Neuron (in vitro differentiated cells): ENCODE results near the gene ABCD1.
"Not testable (repeated sequence)": the region's sequence is repeated elsewhere in the genome, so short reads cannot be mapped to it uniquely, and the experiment has no call there.

ENCODE experiments used
- H2AFZ ChIP-seq: one replicate; pipeline ENCODE4 v1.6.1; 2013; ENCODE audit warnings: low read depth, mild to moderate bottlenecking, inconsistent platforms, low read length, moderate library complexity
- H3K27me3 ChIP-seq: one replicate; pipeline ENCODE4 v1.6.1; 2013; ENCODE audit warnings: low read length; ENCODE audit not compliant: insufficient read depth
- H3K36me3 ChIP-seq: one replicate; pipeline ENCODE4 v1.6.1; 2013; ENCODE audit warnings: low read length; ENCODE audit not compliant: insufficient read depth
- H3K4me1 ChIP-seq: one replicate; pipeline ENCODE4 v1.6.1; 2013; ENCODE audit warnings: low read length; ENCODE audit not compliant: insufficient read depth
- H3K4me3 ChIP-seq: 2 replicates; pipeline ENCODE4 v1.5.1; 2013; ENCODE audit warnings: mild to moderate bottlenecking, low read length, moderate library complexity
- H3K9me3 ChIP-seq: one replicate; pipeline ENCODE4 v1.6.1; 2013; ENCODE audit warnings: low read length

ABCD1 gene

GRCh38 chrX:153724252-153725038 is at the start of gene ABCD1, which contains the start of gene BCAP31:
TSS of gene ABCD1 (plus strand) at chrX:153724856. CDS start at chrX:153725267, 411 bp downstream.
TSS of gene BCAP31 (minus strand) at chrX:153724387. CDS start at chrX:153723244, 1,143 bp downstream.
- H3K36me3 ChIP-seq, result peaks cover 9% of the 10 kb centered on the region
- H3K27me3 ChIP-seq, result no peaks in the 10 kb centered on the region
- no peaks in the 10 kb centered on the region for H3K9me3 ChIP-seq
- H2AFZ ChIP-seq, result no peak within 1 kb of the TSS
- peak within 1 kb of the TSS; percentile 49 for H3K4me3 ChIP-seq
- H3K4me1 ChIP-seq, result peaks cover 35% of the 10 kb centered on the region

- H2AFZ ChIP-seq, result no peak overlapping the region
- H3K4me3 ChIP-seq, result no peak overlapping the region
- H3K36me3 ChIP-seq, result no peaks in the 10 kb centered on the region
- H3K9me3 ChIP-seq, result peaks cover 2% of the 10 kb centered on the region
- H3K4me1 ChIP-seq, result peaks cover 19% of the 10 kb centered on the region
- H3K27me3 ChIP-seq, result no peaks in the 10 kb centered on the region
Measured at GRCh38 chrX:153681175-153681574, 43.5 kb upstream of the ABCD1 start.

- not testable (repeated sequence) for H2AFZ ChIP-seq, H3K4me3 ChIP-seq, H3K9me3 ChIP-seq, H3K27me3 ChIP-seq, H3K36me3 ChIP-seq
- H3K4me1 ChIP-seq, result peaks cover 27% of the 10 kb centered on the region
Measured at GRCh38 chrX:153683486-153683885, 41.2 kb upstream of the ABCD1 start.

GRCh38 chrX:153684467-153685155 is 40.0 kb upstream of the ABCD1 start:
- no peaks in the 10 kb centered on the region for H3K27me3 ChIP-seq
- H2AFZ ChIP-seq, result no peak overlapping the region
- H3K4me3 ChIP-seq, result peak overlapping the region; percentile 52
- peaks cover 28% of the 10 kb centered on the region for H3K4me1 ChIP-seq
- peaks cover 2% of the 10 kb centered on the region for H3K9me3 ChIP-seq
- H3K36me3 ChIP-seq, result no peaks in the 10 kb centered on the region

GRCh38 chrX:153685156-153685536 is 39.5 kb upstream of the ABCD1 start:
- H3K9me3 ChIP-seq, result peaks cover 1% of the 10 kb centered on the region
- H3K4me1 ChIP-seq, result peaks cover 33% of the 10 kb centered on the region
- no peaks in the 10 kb centered on the region for H3K36me3 ChIP-seq
- H3K4me3 ChIP-seq, result peak overlapping the region; percentile 52
- no peaks in the 10 kb centered on the region for H3K27me3 ChIP-seq
- no peak overlapping the region for H2AFZ ChIP-seq

GRCh38 chrX:153685751-153686696 is 38.6 kb upstream of the ABCD1 start:
- Histone ChIP-seq H3K4me3 (peak overlapping the region; percentile 52), H3K36me3 (peaks cover 3% of the 10 kb centered on the region), H2AFZ (no peak overlapping the region), H3K27me3 (no peaks in the 10 kb centered on the region), H3K9me3 (no peaks in the 10 kb centered on the region), H3K4me1 (peaks cover 39% of the 10 kb centered on the region)

GRCh38 chrX:153686711-153687110 is 37.9 kb upstream of the ABCD1 start:
- H3K4me1 ChIP-seq, result peaks cover 42% of the 10 kb centered on the region
- peak overlapping the region; percentile 52 for H3K4me3 ChIP-seq
- peaks cover 5% of the 10 kb centered on the region for H3K36me3 ChIP-seq
- no peaks in the 10 kb centered on the region for H3K9me3 ChIP-seq
- H3K27me3 ChIP-seq, result no peaks in the 10 kb centered on the region
- no peak overlapping the region for H2AFZ ChIP-seq

GRCh38 chrX:153687121-153688039 is 37.3 kb upstream of the ABCD1 start, which contains the start of gene SLC6A8:
TSS of gene SLC6A8 (plus strand) at chrX:153687926. CDS start at chrX:153688575, 649 bp downstream.
- Histone ChIP-seq H3K4me3 (peak within 1 kb of the TSS; percentile 69), H3K36me3 (peaks cover 8% of the 10 kb centered on the region), H3K9me3 (no peaks in the 10 kb centered on the region), H3K4me1 (peaks cover 42% of the 10 kb centered on the region), H3K27me3 (no peaks in the 10 kb centered on the region), H2AFZ (no peak within 1 kb of the TSS)

- no peak overlapping the region for H2AFZ ChIP-seq
- no peak overlapping the region for H3K4me3 ChIP-seq
- H3K36me3 ChIP-seq, result peaks cover 14% of the 10 kb centered on the region
- no peaks in the 10 kb centered on the region for H3K27me3 ChIP-seq
- no peaks in the 10 kb centered on the region for H3K9me3 ChIP-seq
- peaks cover 47% of the 10 kb centered on the region for H3K4me1 ChIP-seq
Measured at GRCh38 chrX:153688071-153688470, 36.6 kb upstream of the ABCD1 start.

GRCh38 chrX:153688506-153688905 is 36.1 kb upstream of the ABCD1 start:
- Histone ChIP-seq H3K9me3 (no peaks in the 10 kb centered on the region), H3K4me3 (peak overlapping the region; percentile 69), H3K36me3 (peaks cover 17% of the 10 kb centered on the region), H3K4me1 (peaks cover 47% of the 10 kb centered on the region), H3K27me3 (no peaks in the 10 kb centered on the region), H2AFZ (no peak overlapping the region)

GRCh38 chrX:153688911-153689590 is 35.6 kb upstream of the ABCD1 start:
- Histone ChIP-seq H3K4me1 (peaks cover 42% of the 10 kb centered on the region), H3K9me3 (no peaks in the 10 kb centered on the region), H3K27me3 (no peaks in the 10 kb centered on the region), H3K36me3 (peaks cover 20% of the 10 kb centered on the region), H3K4me3 (peak overlapping the region; percentile 69), H2AFZ (no peak overlapping the region)
